ENCODE data around the gene TCHP.

DNA sequence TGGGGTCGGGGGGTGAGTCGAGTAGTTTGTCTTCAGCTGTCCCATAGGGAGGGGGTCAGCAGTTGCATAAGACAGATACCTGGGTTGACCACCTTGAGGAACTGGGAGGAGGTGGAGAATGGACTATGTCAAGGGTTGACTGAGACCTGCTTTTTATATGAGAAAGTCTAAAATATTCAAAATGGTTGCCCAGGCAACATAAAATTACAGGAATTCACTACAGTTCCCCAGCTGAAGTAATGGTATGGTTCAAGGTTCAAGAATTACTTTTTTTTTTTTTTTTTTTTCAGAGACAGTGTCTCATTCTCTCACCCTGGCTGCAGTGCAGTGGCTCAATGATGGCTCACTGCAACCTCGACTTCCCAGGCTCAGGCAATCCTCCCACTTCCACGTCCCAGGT is 5.1 kb upstream of the TCHP start:
- TF ChIP-seq POLR2AphosphoS5 (IDR thresholded peaks at IDR 0.05) = no peak
- TF ChIP-seq, protein P1, sequence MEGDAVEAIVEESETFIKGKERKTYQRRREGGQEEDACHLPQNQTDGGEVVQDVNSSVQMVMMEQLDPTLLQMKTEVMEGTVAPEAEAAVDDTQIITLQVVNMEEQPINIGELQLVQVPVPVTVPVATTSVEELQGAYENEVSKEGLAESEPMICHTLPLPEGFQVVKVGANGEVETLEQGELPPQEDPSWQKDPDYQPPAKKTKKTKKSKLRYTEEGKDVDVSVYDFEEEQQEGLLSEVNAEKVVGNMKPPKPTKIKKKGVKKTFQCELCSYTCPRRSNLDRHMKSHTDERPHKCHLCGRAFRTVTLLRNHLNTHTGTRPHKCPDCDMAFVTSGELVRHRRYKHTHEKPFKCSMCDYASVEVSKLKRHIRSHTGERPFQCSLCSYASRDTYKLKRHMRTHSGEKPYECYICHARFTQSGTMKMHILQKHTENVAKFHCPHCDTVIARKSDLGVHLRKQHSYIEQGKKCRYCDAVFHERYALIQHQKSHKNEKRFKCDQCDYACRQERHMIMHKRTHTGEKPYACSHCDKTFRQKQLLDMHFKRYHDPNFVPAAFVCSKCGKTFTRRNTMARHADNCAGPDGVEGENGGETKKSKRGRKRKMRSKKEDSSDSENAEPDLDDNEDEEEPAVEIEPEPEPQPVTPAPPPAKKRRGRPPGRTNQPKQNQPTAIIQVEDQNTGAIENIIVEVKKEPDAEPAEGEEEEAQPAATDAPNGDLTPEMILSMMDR (IDR thresholded peaks at IDR 0.05; ENCODE audit: poor library complexity, severe bottlenecking) = no peak
- no peak for TF ChIP-seq EP300 (conservative IDR thresholded peaks at IDR 0.05; ENCODE audit: poor library complexity, severe bottlenecking)
- no peak for TF ChIP-seq TAF1 (IDR thresholded peaks at IDR 0.05; ENCODE audit: low read depth)
